GM20000 (cell line): ENCODE data around the gene POLE.

ENCODE experiments used
- DNase-seq: peaks from one replicate; pipeline ENCODE4 v3.0.0; 2012; ENCODE audit warnings: low spot score
- CTCF ChIP-seq: IDR thresholded peaks from 2 replicates; pipeline ENCODE4 v1.5.1; 2012; ENCODE audit warnings: mild to moderate bottlenecking, control low read depth; ENCODE audit errors: extremely low read depth, missing control alignments

The POLE gene

DNA sequence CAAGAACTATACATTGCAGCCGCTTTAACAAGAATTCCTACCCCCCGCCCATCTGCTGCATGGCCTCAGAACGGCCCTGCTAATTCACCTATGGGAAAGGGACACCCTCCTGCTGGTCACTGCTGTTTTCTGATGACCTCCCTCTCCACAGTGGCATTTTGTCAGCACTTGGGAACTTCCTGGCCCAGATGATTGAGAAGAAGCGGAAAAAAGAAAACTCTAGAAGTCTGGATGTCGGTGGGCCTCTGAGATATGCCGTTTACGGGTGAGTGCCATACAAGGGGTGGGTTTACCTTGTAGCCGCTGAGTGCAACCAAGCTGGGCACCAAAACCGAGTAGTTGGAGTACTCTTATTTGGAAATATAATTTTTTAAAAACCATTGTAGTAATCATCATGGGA is 3.0 kb upstream of the POLE start:
- TF ChIP-seq CTCF, result no peak
- DNase-seq, result no peak

DNA sequence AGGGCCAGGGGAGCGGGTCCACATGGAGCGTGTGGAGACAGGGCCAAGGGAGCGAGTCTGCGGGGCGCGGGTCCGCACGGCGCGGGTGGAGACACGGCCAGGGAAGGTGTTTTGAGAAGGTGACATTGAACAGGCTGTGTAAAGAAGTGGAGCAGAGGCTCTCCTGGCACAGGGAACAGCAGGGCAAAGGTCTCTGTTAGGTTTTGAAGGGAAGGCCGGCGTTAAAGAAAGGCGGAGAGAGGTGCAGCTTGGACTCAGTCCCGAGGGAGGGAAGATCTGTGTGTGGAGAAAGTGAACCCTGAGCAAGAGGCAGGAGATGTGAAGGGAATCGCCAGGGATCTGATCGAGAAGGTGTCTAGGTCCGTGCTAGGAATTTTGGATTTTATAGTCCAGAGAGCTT is 2.1 kb upstream of the POLE start:
- TF ChIP-seq CTCF, result no peak
- no peak for DNase-seq

DNA sequence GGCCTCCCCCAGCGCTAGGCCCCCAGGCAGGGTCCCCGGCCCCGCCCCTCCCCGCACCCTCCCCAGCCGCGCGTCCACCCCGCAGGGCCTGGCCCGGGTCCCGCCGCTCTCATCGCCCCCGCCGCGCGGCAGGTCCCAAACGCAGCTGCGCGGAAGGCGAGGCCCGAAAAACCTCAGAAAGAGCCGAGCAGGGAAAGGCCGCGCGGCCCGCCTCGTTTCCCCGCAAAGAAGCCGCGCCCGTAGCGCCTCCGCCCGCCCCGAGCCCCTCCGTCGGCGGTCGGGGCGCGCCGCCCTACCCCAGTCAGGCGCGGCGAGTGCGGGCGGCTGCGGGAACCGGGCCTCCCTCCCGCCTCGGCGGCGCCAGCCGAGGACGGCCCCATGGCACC is 324 bp downstream of the POLE start:
- no peak for TF ChIP-seq CTCF

DNA sequence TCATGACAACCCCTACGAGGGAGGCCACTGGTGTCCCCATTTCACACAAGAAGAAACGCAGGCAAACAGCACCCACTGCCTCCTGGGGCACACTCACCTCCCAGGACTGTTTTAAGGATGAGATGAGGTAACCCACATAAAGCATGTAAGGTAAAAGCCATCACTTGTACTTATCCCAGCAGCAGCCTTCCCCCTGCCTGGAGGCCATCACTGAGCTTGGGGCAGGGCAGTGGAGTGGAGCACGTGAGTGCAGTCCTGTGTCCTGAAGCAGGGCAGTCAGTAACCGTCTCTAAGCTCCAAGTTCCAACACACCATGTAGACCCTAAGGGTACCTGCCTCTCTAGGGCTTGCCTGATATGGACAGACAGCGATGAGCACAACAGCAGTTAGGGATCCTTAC is 1.7 kb downstream of the POLE start:
- no peak for DNase-seq
- TF ChIP-seq CTCF, result no peak

More for the DNA sequence above, 324 bp downstream of the POLE start:
- DNase-seq, result no peak

GRCh38 chr12:132677492-132677891 is 9.7 kb downstream of the POLE start:
- no peak for TF ChIP-seq CTCF

DNA sequence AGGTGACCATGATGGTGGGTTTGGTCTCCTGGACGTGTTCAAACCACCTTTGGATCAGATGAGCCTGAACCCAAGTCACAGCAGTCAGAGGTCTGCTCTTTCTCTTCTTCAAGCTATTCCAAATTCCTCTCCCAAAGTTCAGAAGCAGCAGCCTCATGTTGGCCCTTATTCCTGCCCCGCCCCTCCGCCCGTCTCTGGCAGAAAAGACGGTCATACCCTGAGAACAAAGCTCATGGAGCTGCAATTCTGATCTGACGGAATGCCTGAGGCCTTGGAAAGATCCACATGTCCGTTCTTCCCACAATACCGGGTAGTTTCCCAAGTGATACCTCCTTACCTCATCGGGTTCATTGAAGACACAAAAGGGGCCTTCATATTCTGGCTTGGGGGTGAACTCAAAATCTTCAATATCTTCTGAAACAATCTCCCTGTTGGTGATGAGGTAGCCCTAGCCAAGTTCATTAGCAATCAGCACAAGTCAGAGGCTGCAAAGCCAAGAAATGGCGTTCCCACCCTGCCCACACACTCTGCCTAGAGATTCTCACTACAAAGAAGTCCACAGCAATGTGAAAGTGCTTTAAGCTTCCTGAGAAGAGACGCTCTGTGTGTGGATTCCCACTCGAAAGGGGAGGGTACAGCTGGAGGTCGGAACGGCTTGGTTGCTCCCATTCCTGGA is 11.2 kb downstream of the POLE start:
- no peak for DNase-seq
- TF ChIP-seq CTCF, result no peak

More at GRCh38 chr12:132677492-132677891, 9.7 kb downstream of the POLE start:
- DNase-seq, result no peak

DNA sequence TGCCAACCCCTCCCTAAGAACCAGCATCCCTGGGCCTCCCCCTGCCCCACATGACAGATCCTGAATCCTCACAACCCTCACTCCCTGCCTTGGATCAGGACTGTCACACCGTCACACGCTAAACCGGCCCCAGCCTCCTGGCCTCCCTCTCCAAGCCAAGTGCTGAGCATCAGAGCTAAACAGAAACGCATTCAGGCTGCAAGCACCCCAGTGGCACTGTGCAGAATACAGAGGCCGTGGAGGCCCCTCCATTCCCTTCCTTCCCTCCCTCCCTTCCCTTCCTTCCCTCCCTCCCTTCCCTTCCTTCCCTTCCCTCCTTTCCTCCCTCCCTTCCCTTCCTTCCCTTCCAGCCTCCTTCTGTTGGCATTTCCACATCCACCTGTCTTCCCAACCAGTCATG is 12.6 kb downstream of the POLE start:
- no peak for DNase-seq
- no peak for TF ChIP-seq CTCF
